Measurements from ENCODE around the gene NMU.
"Not testable (repeated sequence)": the region's sequence is repeated elsewhere in the genome, so short reads cannot be mapped to it uniquely, and the experiment has no call there.

NMU gene

GRCh38 chr4:55560096-55560495, 76.0 kb downstream of the NMU start:
- DNase-seq (ENCODE audit: low read depth, low spot score): no peak

GRCh38 chr4:55554453-55555030, 81.6 kb downstream of the NMU start:
- peak; percentile 10 for DNase-seq (ENCODE audit: low read depth, low spot score)

GRCh38 chr4:55553441-55554201, 82.5 kb downstream of the NMU start:
- DNase-seq (ENCODE audit: low read depth, low spot score): no peak

- DNase-seq (ENCODE audit: low read depth, low spot score): not testable (repeated sequence)
These were observed 84.1 kb downstream of the NMU start for GRCh38 chr4:55551964-55552363.

- DNase-seq (ENCODE audit: low read depth, low spot score): no peak
These were observed 86.2 kb downstream of the NMU start for GRCh38 chr4:55549888-55550287.

- DNase-seq (ENCODE audit: low read depth, low spot score): no peak
These were observed 88.2 kb downstream of the NMU start for GRCh38 chr4:55547918-55548317.

GRCh38 chr4:55547466-55547770, 88.7 kb downstream of the NMU start:
- DNase-seq (ENCODE audit: low read depth, low spot score): no peak

- DNase-seq (ENCODE audit: low read depth, low spot score): peak; percentile 67
These were observed 89.2 kb downstream of the NMU start, which contains the start of gene CLOCK for GRCh38 chr4:55546756-55547465. CLOCK (minus strand) TSS chr4:55546909; CDS start chr4:55482785, 64,124 bp downstream.

GRCh38 chr4:55546506-55546755, 89.7 kb downstream of the NMU start:
- no peak for DNase-seq (ENCODE audit: low read depth, low spot score)

- peak; percentile 21 for DNase-seq (ENCODE audit: low read depth, low spot score)
These were observed 90.2 kb downstream of the NMU start for GRCh38 chr4:55545641-55546505.
